Testis (tissue), 2 donors: Measurements from ENCODE around the gene PCDH11Y.
"Not testable (repeated sequence)": the region's sequence is repeated elsewhere in the genome, so short reads cannot be mapped to it uniquely, and the experiment has no call there.

Source experiments
- POLR2A ChIP-seq: fragments of 450-650 bp; IDR thresholded peaks from one replicate; pipeline ENCODE4 v1.6.1; 2017; ENCODE audit warnings: antibody characterized with exemption, mild to moderate bottlenecking, moderate library complexity
- TF ChIP-seq, protein P1 (sequence below), 3 experiments: fragments of 450-650 bp in 2 of 3; fragments of 200-600 bp in 1 of 3; sonication (generic) in 1 of 3; IDR thresholded peaks; one replicate each; pipeline ENCODE4 v1.5.1; 2016 to 2019; ENCODE audit warnings: antibody characterized with exemption in 3 of 3, mild to moderate bottlenecking in 2 of 3, moderate library complexity in 1 of 3

GRCh38 chrY:5182998-5183397 lies 182.9 kb downstream of the PCDH11Y start:
- TF ChIP-seq, protein P1, sequence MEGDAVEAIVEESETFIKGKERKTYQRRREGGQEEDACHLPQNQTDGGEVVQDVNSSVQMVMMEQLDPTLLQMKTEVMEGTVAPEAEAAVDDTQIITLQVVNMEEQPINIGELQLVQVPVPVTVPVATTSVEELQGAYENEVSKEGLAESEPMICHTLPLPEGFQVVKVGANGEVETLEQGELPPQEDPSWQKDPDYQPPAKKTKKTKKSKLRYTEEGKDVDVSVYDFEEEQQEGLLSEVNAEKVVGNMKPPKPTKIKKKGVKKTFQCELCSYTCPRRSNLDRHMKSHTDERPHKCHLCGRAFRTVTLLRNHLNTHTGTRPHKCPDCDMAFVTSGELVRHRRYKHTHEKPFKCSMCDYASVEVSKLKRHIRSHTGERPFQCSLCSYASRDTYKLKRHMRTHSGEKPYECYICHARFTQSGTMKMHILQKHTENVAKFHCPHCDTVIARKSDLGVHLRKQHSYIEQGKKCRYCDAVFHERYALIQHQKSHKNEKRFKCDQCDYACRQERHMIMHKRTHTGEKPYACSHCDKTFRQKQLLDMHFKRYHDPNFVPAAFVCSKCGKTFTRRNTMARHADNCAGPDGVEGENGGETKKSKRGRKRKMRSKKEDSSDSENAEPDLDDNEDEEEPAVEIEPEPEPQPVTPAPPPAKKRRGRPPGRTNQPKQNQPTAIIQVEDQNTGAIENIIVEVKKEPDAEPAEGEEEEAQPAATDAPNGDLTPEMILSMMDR (IDR thresholded peaks at IDR 0.05), result not testable (repeated sequence)
- TF ChIP-seq POLR2A, result not testable (repeated sequence)
